BJ (cell line): Measurements from ENCODE around the gene IPO11. TPM values are rescaled to one million over a fixed set of nuclear protein-coding genes. Genes with fewer than 3 reads are reported as not detected.

Source experiments
- CTCF ChIA-PET: fragments of 350-600 bp; formaldehyde crosslinking; extraction: SDS; loops from one replicate; lab custom pipeline; 2021; ENCODE audit warnings: antibody characterized with exemption, inconsistent platforms; lab: Yijun Ruan, JAX
- POLR2A ChIA-PET: fragments of 300-600 bp; sonication (Branson Sonifier 250); formaldehyde crosslinking; extraction: SDS; loops from one replicate; lab custom pipeline; 2021; ENCODE audit warnings: antibody characterized with exemption; lab: Charles Lee
- DNase-seq: peaks from one replicate; pipeline ENCODE4 v3.0.0-alpha.2; 2011; ENCODE audit warnings: low read depth
- H3K27me3 ChIP-seq: 2 replicates; pipeline ENCODE4 v1.6.0; 2011; ENCODE audit warnings: low read length; ENCODE audit not compliant: control insufficient read depth, insufficient read depth
- H3K36me3 ChIP-seq: 2 replicates; pipeline ENCODE4 v1.5.1; 2011; ENCODE audit warnings: low read length; ENCODE audit not compliant: control insufficient read depth, insufficient read depth
- H3K4me3 ChIP-seq: 2 replicates; pipeline ENCODE4 v1.5.1; 2011; ENCODE audit warnings: low read depth, mild to moderate bottlenecking, control low read depth, low read length
- CTCF ChIP-seq: IDR thresholded peaks from 2 replicates; pipeline ENCODE4 v1.5.1; 2011; ENCODE audit warnings: low read depth, mild to moderate bottlenecking, control low read depth, inconsistent platforms, low read length, moderate library complexity; ENCODE audit not compliant: insufficient read depth
- polyA plus RNA-seq: library from polyadenylated mRNA; depleted of rRNA; stranded (reverse); fragments of >200 nt; gene quantifications from 2 replicates; pipeline ENCODE4 v1.2.3, GENCODE V29; 2011

IPO11 gene
- polyA plus RNA-seq, 1 experiment: 25.7 TPM

- ChIA-PET POLR2A (no interaction called here), CTCF (interaction anchor here (1.3 kb wide), 2 partner anchors 166 to 172 kb away, joined by 3 to 4 read pairs; no protein-coding TSS in a partner anchor)
- H3K4me3 ChIP-seq: no peak overlapping the region
- H3K36me3 ChIP-seq: 0 out of 2 replicates have a peak, but pooled peaks cover 2% of the 10 kb centered on the region
- DNase-seq: no peak
- H3K27me3 ChIP-seq: no peaks in the 10 kb centered on the region
- no peak for TF ChIP-seq CTCF
These were observed 219.5 kb downstream of the IPO11 start for GRCh38 chr5:62631909-62632580.

DNA sequence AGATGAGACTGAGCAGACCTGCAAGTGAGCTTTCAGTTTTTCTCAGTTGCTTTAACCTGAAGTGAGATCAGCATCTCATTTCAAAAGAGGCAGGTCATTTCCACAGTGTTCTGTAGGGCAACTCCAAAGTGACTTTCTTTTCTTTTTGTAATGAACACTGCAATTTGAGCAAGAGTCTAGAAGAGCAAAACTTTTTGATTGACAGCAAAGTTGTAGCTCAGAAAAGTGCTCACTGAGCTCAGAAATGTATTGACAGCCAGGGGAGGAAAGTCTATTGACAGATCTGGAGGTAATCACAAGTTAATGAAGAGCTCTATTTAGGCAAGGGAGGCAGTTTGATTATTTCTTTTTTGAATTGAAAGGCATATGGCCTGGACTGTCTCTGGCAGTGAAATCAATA is 220.7 kb downstream of the IPO11 start:
- Histone ChIP-seq H3K36me3 (no peaks in the 10 kb centered on the region), H3K4me3 (no peak overlapping the region), H3K27me3 (no peaks in the 10 kb centered on the region)
- TF ChIP-seq CTCF: no peak
- ChIA-PET POLR2A (no interaction called here), CTCF (no interaction called here)
- DNase-seq: no peak

GRCh38 chr5:62640446-62640845 is 227.9 kb downstream of the IPO11 start:
- no peak for TF ChIP-seq CTCF
- CTCF ChIA-PET: no interaction called here
- no peak for DNase-seq

GRCh38 chr5:62642468-62642867 is 229.9 kb downstream of the IPO11 start:
- H3K27me3 ChIP-seq: no peaks in the 10 kb centered on the region
- H3K4me3 ChIP-seq: no peak overlapping the region
- ChIA-PET POLR2A (no interaction called here), CTCF (no interaction called here)
- no peak for DNase-seq
- TF ChIP-seq CTCF: no peak
- H3K36me3 ChIP-seq: no peaks in the 10 kb centered on the region

More at GRCh38 chr5:62640446-62640845, 227.9 kb downstream of the IPO11 start:
- no peaks in the 10 kb centered on the region for H3K36me3 ChIP-seq
- H3K27me3 ChIP-seq: no peaks in the 10 kb centered on the region
- POLR2A ChIA-PET: no interaction called here
- no peak overlapping the region for H3K4me3 ChIP-seq

- TF ChIP-seq CTCF: no peak
- Histone ChIP-seq H3K4me3 (no peak overlapping the region), H3K36me3 (no peaks in the 10 kb centered on the region), H3K27me3 (no peaks in the 10 kb centered on the region)
- no peak for DNase-seq
- CTCF ChIA-PET: no interaction called here
- POLR2A ChIA-PET: no interaction called here
These were observed 231.2 kb downstream of the IPO11 start for GRCh38 chr5:62643556-62644451.
